Measurements from ENCODE around the gene CDKL2.

CDKL2 gene

DNA sequence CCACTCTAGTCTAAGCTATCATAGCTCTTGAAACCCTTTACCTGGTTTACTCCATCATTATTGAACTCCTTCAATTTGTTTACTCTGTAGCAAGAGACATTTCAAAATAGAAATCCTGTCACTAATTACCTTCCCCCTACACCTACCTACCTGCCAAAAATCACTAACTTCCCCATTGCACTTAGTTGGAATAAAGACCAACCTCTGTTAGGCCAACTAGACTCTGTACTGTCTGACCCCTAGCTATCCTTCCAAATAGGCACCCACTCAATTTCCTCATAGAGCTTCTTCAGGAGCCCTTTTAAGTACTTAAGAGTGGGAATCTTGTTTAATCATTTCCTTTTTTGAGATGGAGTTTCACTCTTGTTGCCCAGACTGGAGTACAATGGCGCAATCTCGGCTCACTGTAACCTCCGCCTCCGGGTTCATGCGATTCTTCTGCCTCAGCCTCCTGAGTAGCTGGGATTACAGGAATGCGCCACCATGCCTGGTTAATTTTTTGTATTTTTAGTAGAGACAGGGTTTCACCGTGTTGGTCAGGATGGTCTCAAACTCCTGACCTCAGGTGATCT lies 8.9 kb upstream of the CDKL2 start:
- DNase-seq (ENCODE audit: low spot score): no peak

DNA sequence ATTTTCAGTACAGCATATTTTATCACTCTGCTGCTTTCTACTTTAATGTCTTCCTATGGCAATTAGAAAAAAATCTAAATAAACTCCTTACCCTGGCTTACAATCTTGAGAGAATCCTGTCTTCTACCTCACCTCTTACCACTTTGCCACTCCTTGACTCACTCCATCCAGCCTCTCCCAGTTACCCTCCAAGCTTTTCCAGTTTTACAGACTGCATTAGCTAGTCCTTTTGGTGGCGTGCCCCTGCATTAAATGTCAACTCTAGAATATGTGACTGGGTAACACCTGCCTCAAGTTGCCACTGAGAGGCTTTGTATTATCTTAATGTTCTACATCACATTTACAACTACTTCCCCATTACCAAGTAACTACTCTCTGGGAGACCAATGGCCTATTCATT lies 7.5 kb upstream of the CDKL2 start:
- no peak for DNase-seq (ENCODE audit: low spot score)

DNA sequence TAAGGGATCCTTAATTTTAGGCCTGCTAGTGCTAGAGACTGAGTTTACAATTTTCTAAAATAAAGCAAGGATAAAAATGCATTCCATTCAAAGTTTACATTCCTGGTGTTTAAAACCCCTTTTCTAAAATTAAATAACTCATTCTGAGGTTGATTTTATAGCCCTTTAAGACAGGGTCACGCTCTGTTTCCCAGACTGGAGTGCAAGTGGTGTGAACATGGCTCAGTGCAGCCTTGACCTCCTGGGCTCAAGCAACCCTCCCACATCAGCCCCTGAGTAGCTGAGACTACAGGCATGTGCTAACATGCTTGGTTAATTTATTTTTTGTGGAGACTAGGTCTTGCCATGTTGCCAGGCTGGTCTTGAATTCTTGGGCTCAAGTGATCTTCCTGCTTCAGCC lies 6.8 kb upstream of the CDKL2 start:
- DNase-seq (ENCODE audit: low spot score): no peak

DNA sequence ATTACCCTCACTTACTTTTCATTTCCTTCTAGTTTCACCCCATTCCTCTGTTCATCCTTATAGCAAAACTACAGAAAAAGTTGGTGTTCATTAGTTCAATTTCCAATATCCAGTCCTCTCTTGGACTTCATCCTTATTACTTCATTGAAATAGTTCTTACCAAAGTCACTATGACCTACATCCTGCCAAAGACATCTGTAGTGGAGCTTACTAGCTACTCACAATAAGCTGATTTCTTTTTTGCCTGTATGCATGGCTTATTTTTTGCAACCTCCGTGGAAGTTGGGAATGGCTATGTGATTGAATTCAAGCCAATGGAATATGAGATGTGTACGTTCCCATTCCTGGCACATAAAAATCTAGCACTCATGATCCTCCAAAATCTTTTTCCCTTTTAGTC lies 4.6 kb upstream of the CDKL2 start:
- no peak for DNase-seq (ENCODE audit: low spot score)

DNA sequence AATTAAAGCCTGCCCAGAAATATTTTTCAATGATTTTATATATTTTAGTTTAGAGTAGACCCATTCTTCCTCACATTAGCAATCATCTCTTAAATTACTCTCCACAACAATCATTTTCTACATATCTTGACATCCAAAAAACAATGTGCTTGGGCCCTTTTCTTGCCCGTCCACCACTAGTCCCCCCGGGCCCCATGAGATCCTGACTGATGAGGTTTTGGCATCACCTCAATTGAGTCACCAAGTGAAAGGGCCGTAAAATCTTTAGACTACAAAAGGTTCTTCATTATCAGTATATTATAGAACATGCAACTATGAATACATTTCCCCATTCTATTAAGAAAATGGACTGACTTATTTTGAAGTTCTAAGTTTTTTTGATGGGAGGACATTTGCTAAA lies 4.0 kb upstream of the CDKL2 start:
- no peak for DNase-seq (ENCODE audit: low spot score)

DNA sequence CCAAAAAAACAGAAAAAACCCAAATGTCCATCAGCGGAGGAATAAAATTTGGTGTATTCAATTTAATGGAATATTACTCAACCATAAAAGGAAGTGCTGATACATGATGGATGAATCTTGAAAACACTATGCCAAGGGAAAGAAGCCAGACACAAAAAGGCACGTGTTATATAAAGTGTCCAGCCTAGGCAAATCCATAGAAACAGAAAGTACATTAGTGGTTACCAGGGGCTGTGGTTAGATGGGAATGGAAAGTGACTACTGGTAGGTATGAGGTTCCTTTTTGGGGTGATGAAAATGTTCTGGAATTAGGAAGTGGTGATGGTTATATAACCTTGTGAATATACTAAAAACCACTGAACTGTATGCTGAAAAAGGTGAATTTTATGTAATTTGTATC lies 3.5 kb upstream of the CDKL2 start:
- no peak for DNase-seq (ENCODE audit: low spot score)

DNA sequence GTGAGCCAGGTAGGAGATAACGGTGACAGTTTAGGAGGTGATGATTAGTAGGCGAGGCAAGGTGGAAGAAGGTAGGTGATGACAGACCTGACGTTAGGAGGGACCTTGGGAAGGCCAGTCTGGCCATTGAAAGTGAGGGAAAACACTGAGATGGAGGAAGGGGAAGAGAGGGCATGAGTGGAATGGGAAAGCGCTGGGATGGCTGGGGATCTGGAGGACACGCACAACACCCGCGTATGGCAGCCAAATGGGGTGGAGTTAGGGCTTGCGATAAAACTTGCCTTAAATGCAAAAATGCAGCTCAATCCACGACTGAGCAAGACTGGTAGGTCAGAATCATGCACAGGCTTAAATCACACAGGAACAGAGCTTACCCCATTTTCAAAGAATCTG lies 605 bp upstream of the CDKL2 start:
- DNase-seq (ENCODE audit: low spot score): no peak

DNA sequence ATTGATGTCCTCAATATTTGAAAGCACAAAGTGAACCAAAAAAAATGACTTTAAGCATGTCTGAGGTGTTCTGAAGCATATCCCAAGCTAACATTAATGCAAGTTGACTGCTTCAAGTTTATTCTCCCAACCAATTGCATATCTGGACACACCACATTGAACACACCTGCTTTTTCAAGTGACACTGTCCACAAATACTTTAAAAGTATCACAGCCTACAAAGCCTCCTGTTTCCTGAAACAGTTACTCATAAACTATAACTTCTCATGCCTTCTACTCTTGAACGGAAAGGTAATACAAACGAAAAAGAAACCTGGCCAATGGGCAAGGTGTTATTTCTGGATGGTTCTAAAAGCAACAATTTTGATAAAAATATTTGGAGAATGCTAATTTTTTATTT lies 1.1 kb downstream of the CDKL2 start:
- DNase-seq (ENCODE audit: low spot score): no peak

DNA sequence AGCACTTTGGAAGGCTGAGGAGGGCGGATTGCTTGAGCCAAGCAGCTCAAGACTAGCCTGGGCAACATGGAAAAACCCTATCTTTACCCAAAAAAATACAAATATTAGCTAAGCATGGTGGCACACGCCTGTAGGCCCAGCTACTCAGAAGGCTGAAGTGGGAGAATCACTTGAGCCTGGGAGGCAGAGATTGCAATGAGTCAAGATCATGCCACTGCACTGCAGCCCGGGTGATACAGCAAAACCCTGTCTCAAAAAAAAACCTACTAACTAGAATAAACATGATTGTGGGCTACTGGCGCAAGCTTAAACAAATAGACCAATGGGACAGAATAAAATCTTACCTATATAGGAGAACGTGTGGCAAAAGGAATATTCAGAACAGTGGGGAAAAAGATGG lies 7.3 kb downstream of the CDKL2 start:
- no peak for DNase-seq (ENCODE audit: low spot score)

DNA sequence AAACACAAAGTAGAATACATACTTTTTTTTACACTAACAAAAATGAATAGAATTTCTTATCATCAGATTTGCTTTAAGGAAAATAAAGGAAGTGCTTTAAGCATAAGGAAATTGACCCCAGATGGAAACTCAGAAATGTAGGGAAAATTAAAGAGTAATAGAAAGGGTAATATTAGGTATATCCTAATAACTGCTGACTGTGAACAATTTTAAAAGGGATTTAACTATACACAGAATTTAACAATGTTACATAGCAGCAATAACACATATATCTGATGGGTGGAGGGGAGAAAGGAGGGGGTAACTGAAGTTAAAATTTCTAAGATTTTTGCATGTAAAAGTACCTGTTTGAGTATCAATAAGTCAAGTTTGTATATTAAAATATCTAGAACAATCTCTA lies 8.6 kb downstream of the CDKL2 start:
- no peak for DNase-seq (ENCODE audit: low spot score)

DNA sequence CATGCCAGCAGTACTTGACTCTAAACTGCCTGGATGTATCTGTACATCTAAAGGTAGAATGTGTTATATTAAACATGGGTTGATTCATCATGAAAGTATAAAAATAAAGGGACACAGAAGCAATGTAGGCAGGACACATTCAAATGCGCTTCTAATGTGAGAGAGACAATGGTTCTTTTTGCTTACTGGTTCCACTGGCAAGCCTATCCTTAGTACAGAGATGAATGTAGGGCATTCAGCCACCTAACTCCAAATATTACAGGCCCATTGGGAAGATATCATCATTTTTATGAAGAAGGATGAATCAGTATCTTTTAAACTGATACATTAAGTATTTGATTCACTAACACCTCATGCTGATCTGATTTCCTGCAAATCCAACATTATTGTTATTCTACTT lies 18.0 kb downstream of the CDKL2 start:
- DNase-seq (ENCODE audit: low spot score): no peak

DNA sequence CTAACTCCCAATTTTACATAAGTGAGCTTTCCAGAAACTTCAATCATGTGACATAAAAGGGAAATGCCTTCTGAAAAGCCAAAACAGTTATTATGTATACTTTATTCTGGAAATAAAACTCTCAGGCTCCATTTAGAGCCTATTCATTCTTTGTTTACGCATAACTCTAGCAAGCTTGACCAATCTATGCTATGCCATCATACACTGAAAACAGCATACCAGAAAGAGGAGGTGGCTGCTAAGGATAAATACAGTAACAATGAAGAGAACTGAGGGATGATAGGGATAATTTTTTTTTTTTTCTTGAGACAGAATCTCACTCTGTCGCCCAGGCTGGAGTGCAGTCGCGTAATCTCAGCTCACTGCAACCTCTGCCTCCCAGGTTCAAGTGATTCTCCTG lies 24.4 kb downstream of the CDKL2 start:
- DNase-seq (ENCODE audit: low spot score): no peak

DNA sequence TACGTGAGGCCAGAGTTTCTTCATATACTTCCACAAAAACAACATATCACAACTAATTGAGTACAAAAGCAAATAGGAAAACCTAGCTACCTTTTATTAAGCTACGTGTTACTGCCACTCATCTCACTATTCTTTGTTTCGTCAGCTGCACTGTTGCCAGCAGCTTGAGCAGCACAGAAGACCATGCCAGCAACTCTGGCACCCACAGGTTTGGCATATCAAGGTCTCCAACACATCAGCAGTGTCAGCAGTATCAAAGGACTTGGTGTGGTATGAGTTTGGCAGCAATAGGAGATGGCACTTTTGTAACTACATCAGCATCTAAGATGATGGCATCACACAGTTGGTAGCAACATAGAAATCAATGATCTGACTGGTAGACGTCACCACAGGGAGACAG lies 30.7 kb downstream of the CDKL2 start:
- DNase-seq (ENCODE audit: low spot score): no peak

DNA sequence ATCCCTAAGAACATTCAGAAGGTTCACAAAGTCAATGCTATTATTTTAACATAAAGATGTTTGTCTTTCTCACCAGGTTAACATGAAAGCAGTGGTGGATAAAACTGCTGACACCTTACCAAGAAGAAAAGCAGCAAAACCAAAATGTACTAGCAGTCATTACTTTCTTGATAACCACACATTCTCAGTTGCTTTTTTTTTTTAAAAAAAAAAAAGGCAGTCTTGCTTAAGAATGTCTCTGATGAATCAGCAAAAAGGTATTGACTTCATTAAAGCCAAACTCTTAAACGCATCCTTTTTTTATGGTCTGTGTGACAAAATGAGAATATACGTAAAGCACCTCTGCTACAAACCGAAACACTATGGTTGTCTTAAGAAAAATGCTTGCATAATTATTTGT lies 31.9 kb downstream of the CDKL2 start:
- no peak for DNase-seq (ENCODE audit: low spot score)

DNA sequence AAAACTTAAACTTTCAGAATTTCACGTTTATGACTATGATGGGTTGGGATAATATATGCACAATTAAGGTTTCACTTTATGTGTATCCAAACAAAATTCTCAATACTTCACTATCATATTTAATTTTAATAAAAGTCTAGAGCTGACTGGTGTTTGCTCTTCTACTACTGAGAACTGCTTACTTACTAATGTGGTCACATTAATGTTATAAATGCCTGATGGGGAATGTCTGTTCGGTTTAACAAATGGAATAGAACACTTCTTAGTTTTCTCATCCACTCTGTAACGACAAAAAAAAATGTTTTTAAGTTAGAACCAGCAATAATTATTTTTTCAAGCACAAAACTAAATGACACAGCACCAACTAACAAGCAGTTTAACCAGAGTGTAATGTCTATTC lies 34.3 kb downstream of the CDKL2 start:
- DNase-seq (ENCODE audit: low spot score): no peak

DNA sequence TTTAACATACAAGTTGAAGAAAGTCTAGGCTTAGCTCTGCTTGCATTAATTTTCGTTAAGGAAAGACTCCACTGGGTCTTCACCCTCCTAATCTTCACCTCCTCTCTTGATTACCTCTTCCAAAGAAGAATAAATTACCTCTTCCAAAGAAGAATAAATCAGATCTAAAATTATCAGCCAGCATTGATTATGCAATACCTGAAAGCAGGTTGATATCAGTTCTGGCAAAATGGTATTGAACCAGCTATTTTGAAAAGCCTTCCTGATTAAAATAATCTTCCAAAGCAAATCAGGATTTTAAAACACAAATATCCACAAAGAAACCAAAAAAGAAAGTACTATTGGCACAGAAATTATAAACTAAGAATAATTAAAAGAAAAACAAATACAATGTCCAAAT lies 36.9 kb downstream of the CDKL2 start:
- no peak for DNase-seq (ENCODE audit: low spot score)

DNA sequence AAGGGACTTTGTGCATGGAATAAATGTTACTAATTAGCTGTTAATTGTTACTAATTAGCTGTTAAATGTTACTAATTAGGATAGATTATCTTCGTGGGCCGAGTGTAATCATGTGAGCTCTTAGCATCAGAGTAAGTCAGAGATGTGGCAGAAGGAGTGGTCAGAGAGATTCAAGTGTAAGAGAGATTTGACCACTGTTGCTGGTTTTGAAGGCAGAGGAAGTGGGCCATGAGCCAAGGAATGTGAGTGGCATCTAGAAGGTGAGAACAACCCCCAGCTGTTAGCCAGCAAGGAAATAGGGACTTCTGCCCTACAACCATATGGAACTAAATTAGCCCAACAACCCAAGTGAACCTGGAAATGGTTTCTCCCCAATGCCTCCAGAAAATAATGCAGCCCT lies 46.3 kb downstream of the CDKL2 start:
- no peak for DNase-seq (ENCODE audit: low spot score)

DNA sequence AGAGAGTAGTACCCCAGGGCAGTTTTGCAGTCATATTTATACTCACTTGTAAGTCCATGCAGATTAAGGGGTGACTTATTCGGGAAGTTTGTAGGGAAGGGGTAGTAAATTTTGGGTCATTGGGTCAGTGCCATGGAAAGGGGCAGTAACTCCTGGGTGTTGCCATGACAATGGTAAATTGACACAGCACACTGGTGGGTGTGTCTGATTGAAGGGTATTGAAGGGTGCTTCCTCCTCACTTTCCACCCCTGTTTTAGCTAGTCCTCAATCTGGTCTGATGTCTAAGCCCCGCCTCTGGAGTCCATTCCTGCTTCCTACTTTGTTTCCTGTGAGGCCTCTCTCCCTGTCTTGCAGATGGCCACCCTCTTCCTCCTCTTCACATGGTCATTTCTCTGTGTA lies 62.6 kb downstream of the CDKL2 start:
- no peak for DNase-seq (ENCODE audit: low spot score)

DNA sequence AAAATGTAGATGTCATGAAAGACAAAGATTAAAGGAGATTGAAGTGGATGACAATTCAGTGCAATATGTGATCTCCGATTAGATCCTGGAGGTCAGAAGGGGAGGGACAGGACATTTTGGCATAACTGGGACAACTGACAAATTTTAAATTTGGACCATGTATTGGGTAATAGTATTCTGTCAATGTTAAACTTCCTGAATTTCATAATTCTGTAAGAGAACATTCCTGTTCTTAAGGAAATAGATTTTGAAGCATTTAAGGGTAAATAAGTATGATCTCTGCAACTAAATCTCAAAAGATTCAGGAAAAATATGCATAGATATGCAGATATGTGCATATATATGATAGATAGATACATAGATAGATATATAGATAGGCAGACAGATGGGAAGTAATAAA lies 63.4 kb downstream of the CDKL2 start:
- DNase-seq (ENCODE audit: low spot score): no peak

DNA sequence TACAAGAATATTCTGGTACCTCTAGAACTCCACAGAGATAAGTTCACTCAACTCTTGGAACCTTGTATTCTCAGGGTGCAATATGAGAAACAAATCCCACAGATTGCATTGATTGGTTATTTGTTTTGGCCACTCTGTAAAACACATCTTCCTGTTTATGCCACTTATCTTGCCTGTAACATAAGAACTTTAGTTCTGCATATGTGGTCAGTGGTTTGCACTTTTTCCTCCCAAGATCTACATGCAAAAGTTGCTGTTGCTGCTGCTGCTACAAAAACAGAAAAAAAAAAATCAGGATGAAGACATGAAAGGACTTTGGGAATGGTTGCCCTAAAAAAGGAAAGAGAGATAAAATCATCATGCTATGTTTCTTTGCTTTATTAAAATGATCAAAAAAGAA lies 64.8 kb downstream of the CDKL2 start:
- no peak for DNase-seq (ENCODE audit: low spot score)

DNA sequence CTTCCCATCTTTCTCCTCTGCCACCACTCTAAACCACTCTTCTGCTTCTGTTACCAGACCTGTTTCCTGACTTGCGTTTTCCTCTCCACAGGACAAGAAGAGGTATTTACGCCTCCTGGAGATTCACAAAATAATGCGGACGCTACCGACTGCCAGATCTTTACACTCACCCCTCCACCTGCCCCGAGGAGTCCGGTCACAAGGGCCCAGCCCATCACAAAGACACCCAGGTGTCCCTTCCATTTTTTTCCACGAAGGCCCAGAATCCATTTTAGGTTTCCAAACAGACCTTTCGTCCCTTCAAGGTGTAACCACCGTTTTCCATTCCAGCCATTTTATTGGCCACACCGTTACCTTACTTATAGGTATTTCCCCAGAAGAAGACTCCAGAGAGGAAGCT lies 66.3 kb downstream of the CDKL2 start:
- no peak for DNase-seq (ENCODE audit: low spot score)

DNA sequence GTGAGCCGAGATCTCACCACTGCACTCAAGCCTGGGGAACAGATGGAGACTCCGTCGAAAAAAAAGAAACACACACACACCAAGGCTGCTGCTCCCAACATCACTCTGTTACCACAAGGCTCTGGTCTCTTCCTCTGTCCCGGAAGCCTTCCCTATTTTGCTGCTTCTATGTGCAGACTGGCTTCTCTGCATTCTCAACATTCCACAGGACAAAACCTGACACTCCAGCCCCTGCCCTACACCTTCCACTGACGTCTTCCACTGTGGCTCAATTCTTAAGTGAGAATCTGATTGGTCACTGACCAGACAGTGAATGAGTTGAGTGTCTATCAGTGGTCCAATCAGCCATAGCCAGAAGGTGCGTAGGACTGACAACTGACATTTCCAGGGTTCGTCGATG lies 68.5 kb downstream of the CDKL2 start:
- no peak for DNase-seq (ENCODE audit: low spot score)

DNA sequence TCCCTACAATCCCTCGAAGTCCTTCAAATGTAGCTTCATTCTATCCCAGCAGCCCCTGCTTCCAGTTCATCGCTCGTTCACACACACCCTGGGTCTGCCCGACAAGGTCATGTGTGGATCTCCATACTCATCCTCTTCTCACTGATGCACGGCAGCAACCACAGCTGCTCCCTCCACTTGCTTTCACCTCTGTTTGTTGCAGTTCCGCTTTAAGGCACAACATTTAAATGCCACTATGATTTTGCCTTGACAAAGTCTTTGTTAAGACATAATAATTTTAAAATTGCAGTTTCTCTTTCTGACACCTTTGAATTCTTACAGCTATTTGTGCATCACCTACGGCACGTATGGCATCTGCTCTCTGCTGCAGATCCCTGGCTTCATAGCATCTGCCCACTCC lies 72.6 kb downstream of the CDKL2 start:
- no peak for DNase-seq (ENCODE audit: low spot score)

DNA sequence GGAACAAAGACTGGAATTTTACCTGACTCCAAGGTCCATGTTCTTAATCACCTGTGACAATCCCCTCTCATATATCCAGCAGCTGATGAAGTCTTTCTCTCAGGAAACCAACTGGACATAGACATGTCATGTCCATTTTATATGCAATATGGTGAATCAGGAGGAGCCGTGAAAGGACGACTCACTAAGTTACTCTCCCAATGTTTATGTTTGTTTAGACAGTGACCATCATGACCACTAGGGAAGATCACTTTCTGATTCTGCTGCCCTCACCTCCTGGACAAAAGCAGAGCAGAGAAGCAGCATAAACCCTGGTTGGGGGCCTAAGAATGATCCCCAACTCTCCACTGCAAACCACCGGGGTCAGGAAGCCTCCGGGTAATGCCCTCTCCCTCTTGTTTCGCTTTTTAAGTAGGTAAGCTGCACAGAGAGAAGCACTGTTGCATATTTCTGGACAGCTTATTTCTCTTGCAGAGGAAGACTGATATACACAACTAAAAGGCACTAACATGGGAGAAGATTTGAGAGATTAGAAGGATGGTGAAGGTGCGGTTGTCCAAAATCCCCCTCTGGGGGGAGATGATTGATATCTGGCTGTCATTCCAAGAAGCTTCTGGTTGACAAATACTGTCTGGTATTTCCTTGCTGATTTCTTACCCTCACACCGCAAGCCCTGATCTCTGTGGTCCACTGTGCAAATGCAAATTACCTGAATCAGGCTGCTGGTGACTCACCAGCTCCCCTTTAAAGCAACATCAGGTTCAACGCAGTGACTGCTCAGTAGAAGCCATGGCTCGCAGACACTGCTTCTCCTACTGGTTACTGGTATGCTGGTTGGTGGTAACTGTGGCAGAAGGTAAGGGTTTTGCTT lies 74.8 kb downstream of the CDKL2 start, which contains the start of gene ODAPH:
ODAPH (plus strand) TSS at position 773 of the 871 bp plus-strand sequence; CDS start at position 790, 17 bp downstream.
- DNase-seq (ENCODE audit: low spot score): no peak
